Measurements from ENCODE around the gene PACS1.

The PACS1 gene

GRCh38 chr11:66062408-66062807 lies 7.7 kb upstream of the PACS1 start:
- FAIRE-seq (no peak), DNase-seq (ENCODE audit: insufficient read length, low spot score) (no peak)
- TF ChIP-seq PAX5 (IDR thresholded peaks at IDR 0.05; ENCODE audit: insufficient read depth, low read length, severe bottlenecking) (no peak), POU2F2 (IDR thresholded peaks at IDR 0.05; ENCODE audit: low read depth, low read length) (no peak), SPI1 (IDR thresholded peaks at IDR 0.05; ENCODE audit: low read depth, low read length) (no peak), POLR2A (IDR thresholded peaks at IDR 0.05; ENCODE audit: low read depth, low read length) (no peak), TAF1 (IDR thresholded peaks at IDR 0.05; ENCODE audit: low read depth, low read length) (no peak), POLR2AphosphoS5 (IDR thresholded peaks at IDR 0.05; ENCODE audit: low read depth, low read length) (no peak)

DNA sequence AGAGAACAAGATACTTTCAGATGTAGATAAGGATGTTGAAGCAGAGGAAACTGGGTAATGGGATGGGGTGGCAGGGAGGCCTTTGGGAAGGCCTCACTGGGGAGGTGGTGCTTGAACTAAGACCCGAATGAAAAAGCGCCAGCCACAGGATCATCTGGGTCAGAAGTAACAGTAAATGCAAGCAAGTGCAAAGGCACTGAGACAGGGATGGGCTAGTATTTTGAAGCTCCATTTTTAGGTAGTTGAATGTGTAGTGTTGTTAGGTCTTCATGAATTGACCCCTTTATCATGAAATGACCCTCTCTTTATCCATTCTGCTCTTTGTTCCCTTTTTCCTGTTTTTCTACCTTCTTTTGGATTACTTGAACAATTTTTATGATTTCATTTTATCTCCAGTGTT lies 6.2 kb upstream of the PACS1 start:
- no peak for DNase-seq (ENCODE audit: insufficient read length, low spot score)
- TF ChIP-seq POLR2A (IDR thresholded peaks at IDR 0.05; ENCODE audit: low read depth, low read length) (no peak), POU2F2 (IDR thresholded peaks at IDR 0.05; ENCODE audit: low read depth, low read length) (no peak), TAF1 (IDR thresholded peaks at IDR 0.05; ENCODE audit: low read depth, low read length) (no peak), POLR2AphosphoS5 (IDR thresholded peaks at IDR 0.05; ENCODE audit: low read depth, low read length) (no peak), SPI1 (IDR thresholded peaks at IDR 0.05; ENCODE audit: low read depth, low read length) (no peak), PAX5 (IDR thresholded peaks at IDR 0.05; ENCODE audit: insufficient read depth, low read length, severe bottlenecking) (no peak)
- no peak for FAIRE-seq

DNA sequence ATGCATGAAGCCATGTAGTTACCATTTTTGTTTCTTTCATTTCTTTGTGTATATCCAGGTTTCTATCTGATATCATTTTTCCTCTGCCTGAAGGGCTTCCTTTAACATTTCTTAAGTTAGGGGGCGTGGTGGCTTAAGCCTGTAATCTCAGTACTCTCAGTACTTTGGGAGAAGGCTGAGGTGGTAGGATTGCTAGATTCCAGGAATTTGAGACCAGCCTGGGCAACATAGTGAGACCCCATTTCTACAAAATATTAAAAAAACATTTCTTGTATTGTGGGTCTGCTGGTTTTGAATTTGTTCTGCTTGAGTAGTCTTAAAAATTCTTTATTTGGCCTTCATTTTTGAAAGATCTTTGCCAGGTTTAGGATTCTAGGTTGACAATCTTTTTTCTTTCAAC lies 5.5 kb upstream of the PACS1 start:
- TF ChIP-seq TAF1 (IDR thresholded peaks at IDR 0.05; ENCODE audit: low read depth, low read length) (no peak), SPI1 (IDR thresholded peaks at IDR 0.05; ENCODE audit: low read depth, low read length) (no peak), POLR2A (IDR thresholded peaks at IDR 0.05; ENCODE audit: low read depth, low read length) (no peak), PAX5 (IDR thresholded peaks at IDR 0.05; ENCODE audit: insufficient read depth, low read length, severe bottlenecking) (no peak), POU2F2 (IDR thresholded peaks at IDR 0.05; ENCODE audit: low read depth, low read length) (no peak)
- DNase-seq (ENCODE audit: insufficient read length, low spot score) (no peak), FAIRE-seq (no peak)

DNA sequence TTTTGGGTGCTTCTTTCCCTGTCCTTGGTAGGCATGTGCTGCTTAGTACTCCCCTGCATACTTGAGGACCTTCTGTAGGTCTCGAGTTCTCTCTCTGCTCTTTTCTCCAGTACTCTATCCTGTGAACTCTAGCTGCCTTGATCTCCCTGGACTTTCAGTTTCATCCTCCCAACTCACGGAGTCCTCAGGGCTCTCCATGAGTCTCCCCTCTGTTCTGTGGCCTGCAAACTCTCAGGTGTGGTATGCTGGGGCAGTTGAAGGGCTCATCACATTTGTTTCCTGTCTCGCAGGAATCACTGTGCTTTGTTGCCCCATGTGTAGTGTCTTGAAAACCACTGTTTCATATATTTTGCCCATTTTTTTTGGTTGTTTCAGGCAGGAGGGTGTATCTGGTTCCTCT lies 3.3 kb upstream of the PACS1 start:
- TF ChIP-seq SPI1 (IDR thresholded peaks at IDR 0.05; ENCODE audit: low read depth, low read length) (no peak), TAF1 (IDR thresholded peaks at IDR 0.05; ENCODE audit: low read depth, low read length) (no peak), PAX5 (IDR thresholded peaks at IDR 0.05; ENCODE audit: insufficient read depth, low read length, severe bottlenecking) (no peak), POLR2AphosphoS5 (IDR thresholded peaks at IDR 0.05; ENCODE audit: low read depth, low read length) (no peak), POU2F2 (IDR thresholded peaks at IDR 0.05; ENCODE audit: low read depth, low read length) (no peak), POLR2A (IDR thresholded peaks at IDR 0.05; ENCODE audit: low read depth, low read length) (no peak)
- FAIRE-seq (no peak), DNase-seq (ENCODE audit: insufficient read length, low spot score) (no peak)

GRCh38 chr11:66067640-66068039 lies 2.4 kb upstream of the PACS1 start:
- FAIRE-seq (no peak), DNase-seq (ENCODE audit: insufficient read length, low spot score) (no peak)

DNA sequence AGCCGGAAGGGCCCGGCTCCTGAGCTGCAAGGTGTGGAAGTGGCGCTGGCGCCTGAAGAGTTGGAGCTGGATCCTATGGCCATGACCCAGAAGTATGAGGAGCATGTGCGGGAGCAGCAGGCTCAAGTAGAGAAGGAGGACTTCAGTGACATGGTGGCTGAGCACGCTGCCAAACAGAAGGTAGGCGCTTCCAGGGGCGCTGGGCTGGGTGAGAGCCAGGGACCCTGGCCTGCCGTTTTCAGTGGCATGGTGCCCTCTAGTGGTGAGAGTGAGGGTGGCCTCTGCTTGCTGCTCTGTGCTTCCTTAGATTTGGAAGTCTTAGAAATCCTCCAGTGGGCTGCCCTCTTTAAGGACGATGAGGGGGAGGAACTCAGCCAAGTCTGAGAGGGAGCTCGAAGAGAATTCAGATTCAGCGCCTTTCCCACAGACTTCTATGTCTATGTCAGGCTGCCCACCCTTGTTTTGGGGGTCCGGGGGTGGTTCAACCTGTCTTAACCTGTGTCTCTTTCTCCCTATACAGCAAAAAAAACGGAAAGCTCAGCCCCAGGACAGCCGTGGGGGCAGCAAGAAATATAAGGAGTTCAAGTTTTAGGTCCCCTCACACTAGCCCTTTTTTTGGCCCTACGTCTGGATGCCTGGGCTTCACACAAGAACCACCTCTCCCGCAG lies 1.8 kb upstream of the PACS1 start:
- no peak for TF ChIP-seq POU2F2 (IDR thresholded peaks at IDR 0.05; ENCODE audit: low read depth, low read length)
- TF ChIP-seq PAX5 (IDR thresholded peaks at IDR 0.05; ENCODE audit: insufficient read depth, low read length, severe bottlenecking), result no peak
- no peak for TF ChIP-seq POLR2AphosphoS5 (IDR thresholded peaks at IDR 0.05; ENCODE audit: low read depth, low read length)
- no peak for TF ChIP-seq TAF1 (IDR thresholded peaks at IDR 0.05; ENCODE audit: low read depth, low read length)
- no peak for TF ChIP-seq POLR2A (IDR thresholded peaks at IDR 0.05; ENCODE audit: low read depth, low read length)
- DNase-seq (ENCODE audit: insufficient read length, low spot score), result no peak
- peak; percentile 63 for FAIRE-seq

More at GRCh38 chr11:66067640-66068039, 2.4 kb upstream of the PACS1 start:
- TF ChIP-seq SPI1 (IDR thresholded peaks at IDR 0.05; ENCODE audit: low read depth, low read length), result no peak
- TF ChIP-seq POLR2A (IDR thresholded peaks at IDR 0.05; ENCODE audit: low read depth, low read length), result no peak
- no peak for TF ChIP-seq PAX5 (IDR thresholded peaks at IDR 0.05; ENCODE audit: insufficient read depth, low read length, severe bottlenecking)
- no peak for TF ChIP-seq POU2F2 (IDR thresholded peaks at IDR 0.05; ENCODE audit: low read depth, low read length)
- TF ChIP-seq POLR2AphosphoS5 (IDR thresholded peaks at IDR 0.05; ENCODE audit: low read depth, low read length), result no peak
- no peak for TF ChIP-seq TAF1 (IDR thresholded peaks at IDR 0.05; ENCODE audit: low read depth, low read length)

DNA sequence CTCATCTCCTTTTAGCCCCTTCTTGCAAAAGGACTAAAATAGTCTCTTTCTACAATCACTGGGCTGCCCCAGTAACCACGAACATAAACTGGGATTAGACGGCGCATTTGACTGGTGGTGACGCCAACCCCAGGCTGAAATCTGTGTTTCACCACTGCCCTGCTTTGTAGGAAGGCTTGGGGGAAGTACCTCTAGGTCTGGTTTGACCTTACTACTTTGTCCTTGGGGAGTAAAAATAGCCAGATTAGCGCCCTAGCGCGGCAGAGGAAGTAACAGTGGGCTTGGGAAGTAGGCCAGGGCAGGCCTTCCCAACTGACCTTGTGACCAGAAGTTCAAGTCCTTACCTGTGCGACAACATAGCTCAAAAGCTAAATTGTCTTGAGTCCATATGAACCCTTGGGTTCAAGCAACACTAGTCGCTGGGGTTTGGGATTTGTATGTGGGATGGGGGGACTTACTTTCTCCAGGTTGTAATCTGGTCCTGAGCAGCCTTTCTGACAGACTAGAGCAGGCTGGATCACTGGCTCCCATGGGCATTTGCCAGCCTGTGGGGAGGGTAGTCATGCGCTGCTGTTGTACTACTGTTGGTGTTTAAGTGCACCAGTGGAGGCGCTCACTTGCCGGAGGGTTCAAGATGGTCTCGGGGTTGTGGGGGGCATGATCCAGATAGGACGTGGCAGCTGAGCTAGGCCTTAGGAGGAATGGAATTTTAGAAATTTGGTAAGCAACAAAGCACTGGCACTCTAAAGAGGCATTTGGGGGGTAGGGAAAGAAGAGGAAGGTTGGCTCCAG lies 953 bp upstream of the PACS1 start:
- peak; percentile 90 for FAIRE-seq
- no peak for DNase-seq (ENCODE audit: insufficient read length, low spot score)
- TF ChIP-seq POLR2A (IDR thresholded peaks at IDR 0.05; ENCODE audit: low read depth, low read length), result no peak
- TF ChIP-seq POU2F2 (IDR thresholded peaks at IDR 0.05; ENCODE audit: low read depth, low read length), result no peak; the same call in 1 of the 2 replicates
- TF ChIP-seq PAX5 (IDR thresholded peaks at IDR 0.05; ENCODE audit: insufficient read depth, low read length, severe bottlenecking), result no peak
- no peak for TF ChIP-seq TAF1 (IDR thresholded peaks at IDR 0.05; ENCODE audit: low read depth, low read length)
- TF ChIP-seq POLR2AphosphoS5 (IDR thresholded peaks at IDR 0.05; ENCODE audit: low read depth, low read length), result no peak
- TF ChIP-seq SPI1 (IDR thresholded peaks at IDR 0.05; ENCODE audit: low read depth, low read length), result no peak

DNA sequence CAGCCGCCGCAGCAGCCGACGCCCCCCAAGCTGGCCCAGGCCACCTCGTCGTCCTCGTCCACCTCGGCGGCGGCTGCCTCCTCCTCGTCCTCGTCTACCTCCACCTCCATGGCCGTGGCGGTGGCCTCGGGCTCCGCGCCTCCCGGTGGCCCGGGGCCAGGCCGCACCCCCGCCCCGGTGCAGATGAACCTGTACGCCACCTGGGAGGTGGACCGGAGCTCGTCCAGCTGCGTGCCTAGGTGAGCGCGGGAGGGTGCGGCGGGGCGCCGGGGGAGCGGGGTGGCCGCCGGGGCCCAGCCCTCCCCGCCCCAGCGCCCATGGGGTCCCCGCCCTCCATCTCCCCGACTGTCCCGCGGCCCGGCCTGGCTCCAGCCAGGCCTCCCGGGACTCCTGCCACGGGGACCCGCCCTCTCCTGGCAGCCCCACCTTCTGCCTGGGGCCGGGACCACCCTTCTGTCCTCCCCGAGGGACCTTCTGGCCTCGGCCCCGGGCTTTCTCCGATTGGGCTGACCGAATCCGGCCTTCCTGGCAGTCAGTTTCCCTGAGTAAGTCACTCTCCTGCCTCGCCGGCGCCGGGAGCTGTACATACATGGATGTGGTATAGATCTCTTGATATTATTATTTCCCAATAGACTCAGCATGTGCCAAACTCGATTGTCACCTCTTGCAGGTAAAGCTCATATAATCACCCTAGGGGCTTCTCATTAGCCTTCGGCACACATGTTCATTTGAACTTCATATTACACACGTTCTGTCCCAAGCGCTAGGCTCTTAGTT lies 720 bp downstream of the PACS1 start:
- FAIRE-seq, result no peak
- TF ChIP-seq PAX5 (IDR thresholded peaks at IDR 0.05; ENCODE audit: insufficient read depth, low read length, severe bottlenecking) (no peak), TAF1 (IDR thresholded peaks at IDR 0.05; ENCODE audit: low read depth, low read length) (no peak), POLR2A (IDR thresholded peaks at IDR 0.05; ENCODE audit: low read depth, low read length) (no peak), SPI1 (IDR thresholded peaks at IDR 0.05; ENCODE audit: low read depth, low read length) (no peak)
- no peak for DNase-seq (ENCODE audit: insufficient read length, low spot score)

GRCh38 chr11:66071381-66071801 lies 1.3 kb downstream of the PACS1 start:
- no peak for TF ChIP-seq POLR2A (IDR thresholded peaks at IDR 0.05; ENCODE audit: low read depth, low read length)
- no peak for TF ChIP-seq SPI1 (IDR thresholded peaks at IDR 0.05; ENCODE audit: low read depth, low read length)
- TF ChIP-seq TAF1 (IDR thresholded peaks at IDR 0.05; ENCODE audit: low read depth, low read length), result no peak
- no peak for TF ChIP-seq POU2F2 (IDR thresholded peaks at IDR 0.05; ENCODE audit: low read depth, low read length)
- TF ChIP-seq POLR2AphosphoS5 (IDR thresholded peaks at IDR 0.05; ENCODE audit: low read depth, low read length), result no peak
- no peak for TF ChIP-seq PAX5 (IDR thresholded peaks at IDR 0.05; ENCODE audit: insufficient read depth, low read length, severe bottlenecking)
- peak; percentile 38 for FAIRE-seq
- no peak for DNase-seq (ENCODE audit: insufficient read length, low spot score)

Measured in GM12891 (cell line).